RPMI8226 (cell line): ENCODE measurements around the gene ENTHD1.
"Not testable (repeated sequence)": the region's sequence is repeated elsewhere in the genome, so short reads cannot be mapped to it uniquely, and the experiment has no call there.

ENCODE experiments used
- DNase-seq: peaks from one replicate; pipeline ENCODE4 v3.0.0-alpha.2; 2015

ENTHD1 gene

GRCh38 chr22:39923696-39924095, 30.1 kb upstream of the ENTHD1 start:
- DNase-seq = no peak

- no peak for DNase-seq
These were observed 26.7 kb upstream of the ENTHD1 start for GRCh38 chr22:39920134-39920743.

GRCh38 chr22:39917776-39918495, 24.4 kb upstream of the ENTHD1 start:
- no peak for DNase-seq

- no peak for DNase-seq
These were observed 23.7 kb upstream of the ENTHD1 start for GRCh38 chr22:39917197-39917643.

GRCh38 chr22:39916496-39916895, 22.9 kb upstream of the ENTHD1 start:
- DNase-seq = no peak

GRCh38 chr22:39915295-39915726, 21.8 kb upstream of the ENTHD1 start:
- no peak for DNase-seq

GRCh38 chr22:39914584-39914983, 21.0 kb upstream of the ENTHD1 start:
- no peak for DNase-seq

GRCh38 chr22:39913886-39914285, 20.3 kb upstream of the ENTHD1 start:
- DNase-seq = no peak

GRCh38 chr22:39913321-39913720, 19.8 kb upstream of the ENTHD1 start:
- DNase-seq = no peak

GRCh38 chr22:39910876-39911613, 17.5 kb upstream of the ENTHD1 start:
- DNase-seq = no peak

GRCh38 chr22:39908737-39909136, 15.2 kb upstream of the ENTHD1 start:
- DNase-seq = no peak

GRCh38 chr22:39908136-39908535, 14.6 kb upstream of the ENTHD1 start:
- no peak for DNase-seq

GRCh38 chr22:39907605-39908097, 14.1 kb upstream of the ENTHD1 start:
- DNase-seq = no peak

- no peak for DNase-seq
These were observed 13.5 kb upstream of the ENTHD1 start for GRCh38 chr22:39907047-39907446.

GRCh38 chr22:39906207-39906606, 12.6 kb upstream of the ENTHD1 start:
- no peak for DNase-seq

GRCh38 chr22:39905687-39906086, 12.1 kb upstream of the ENTHD1 start:
- DNase-seq = no peak

- DNase-seq = no peak
These were observed 11.3 kb upstream of the ENTHD1 start for GRCh38 chr22:39904862-39905261.

- DNase-seq = not testable (repeated sequence)
These were observed 10.5 kb upstream of the ENTHD1 start for GRCh38 chr22:39904024-39904423.

- DNase-seq = no peak
These were observed 8.1 kb upstream of the ENTHD1 start for GRCh38 chr22:39901565-39902146.

- peak; percentile 28 for DNase-seq
These were observed 7.0 kb upstream of the ENTHD1 start, which contains the start of gene GRAP2 for GRCh38 chr22:39900306-39901227. Gene GRAP2 (plus strand): TSS chr22:39901084. CDS start chr22:39947107, 46,023 bp downstream.

- no peak for DNase-seq
These were observed 5.4 kb upstream of the ENTHD1 start for GRCh38 chr22:39898997-39899396.

GRCh38 chr22:39897841-39898240, 4.3 kb upstream of the ENTHD1 start:
- DNase-seq = no peak
